Measurements from ENCODE around the gene POLL.

POLL gene

DNA sequence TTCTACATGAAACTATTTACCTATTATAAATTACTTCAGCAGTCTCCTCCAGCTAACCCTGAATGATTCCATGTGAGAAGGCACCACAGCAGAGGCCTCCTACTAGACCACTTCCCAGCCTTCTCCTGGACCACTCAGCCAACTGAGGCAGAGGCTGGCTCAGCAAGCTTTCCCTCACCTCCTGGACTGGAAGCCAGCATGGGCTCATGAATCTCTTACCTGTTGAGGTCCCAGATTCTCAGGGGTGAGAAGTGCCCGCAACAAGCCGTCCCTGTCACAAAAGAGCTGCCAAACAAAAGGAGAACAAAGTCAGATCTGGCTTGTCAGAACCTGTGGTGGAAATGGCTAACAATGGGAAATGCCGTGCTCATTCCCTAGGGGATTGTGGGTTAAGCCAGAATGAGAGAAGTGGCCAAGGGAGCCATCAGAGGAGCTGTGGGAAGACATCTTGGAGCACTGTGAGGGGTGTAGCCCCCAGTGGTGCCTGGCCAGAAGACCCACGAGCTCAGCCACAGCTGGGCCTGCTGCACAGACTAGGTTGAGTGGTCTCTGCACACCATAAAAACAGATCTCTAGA lies 36.6 kb upstream of the POLL start:
- TF ChIP-seq, protein P1, sequence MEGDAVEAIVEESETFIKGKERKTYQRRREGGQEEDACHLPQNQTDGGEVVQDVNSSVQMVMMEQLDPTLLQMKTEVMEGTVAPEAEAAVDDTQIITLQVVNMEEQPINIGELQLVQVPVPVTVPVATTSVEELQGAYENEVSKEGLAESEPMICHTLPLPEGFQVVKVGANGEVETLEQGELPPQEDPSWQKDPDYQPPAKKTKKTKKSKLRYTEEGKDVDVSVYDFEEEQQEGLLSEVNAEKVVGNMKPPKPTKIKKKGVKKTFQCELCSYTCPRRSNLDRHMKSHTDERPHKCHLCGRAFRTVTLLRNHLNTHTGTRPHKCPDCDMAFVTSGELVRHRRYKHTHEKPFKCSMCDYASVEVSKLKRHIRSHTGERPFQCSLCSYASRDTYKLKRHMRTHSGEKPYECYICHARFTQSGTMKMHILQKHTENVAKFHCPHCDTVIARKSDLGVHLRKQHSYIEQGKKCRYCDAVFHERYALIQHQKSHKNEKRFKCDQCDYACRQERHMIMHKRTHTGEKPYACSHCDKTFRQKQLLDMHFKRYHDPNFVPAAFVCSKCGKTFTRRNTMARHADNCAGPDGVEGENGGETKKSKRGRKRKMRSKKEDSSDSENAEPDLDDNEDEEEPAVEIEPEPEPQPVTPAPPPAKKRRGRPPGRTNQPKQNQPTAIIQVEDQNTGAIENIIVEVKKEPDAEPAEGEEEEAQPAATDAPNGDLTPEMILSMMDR (IDR thresholded peaks at IDR 0.05; ENCODE audit: control extremely low read depth, extremely low read depth, low read depth, missing control alignments): no peak
- CTCF ChIA-PET: interaction anchor here (1.2 kb wide), 1 partner anchor 22 kb away, joined by 4 read pairs; no protein-coding TSS in a partner anchor
- no peak for DNase-seq (ENCODE audit: extremely low spot score)
- POLR2A ChIA-PET: no interaction called here

DNA sequence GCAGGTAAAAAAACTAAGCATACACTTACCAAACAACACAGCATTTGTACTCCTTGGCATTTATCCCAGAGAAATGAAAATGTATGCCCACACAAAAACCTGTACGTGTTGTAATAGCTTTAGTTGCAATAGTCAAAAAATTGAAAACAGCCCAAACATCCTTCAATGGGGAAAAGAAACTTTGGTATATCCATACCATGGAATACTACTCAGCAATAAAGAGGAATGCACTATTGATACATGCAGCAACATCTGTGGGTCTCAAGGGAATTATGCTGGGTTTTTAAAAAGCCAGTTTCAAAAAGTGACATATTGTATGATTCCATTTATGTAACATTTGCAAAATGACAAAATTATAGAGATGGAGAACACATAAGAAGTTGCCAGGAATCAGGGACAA lies 35.5 kb upstream of the POLL start:
- ChIA-PET CTCF (interaction anchor here (1.3 to 4.9 kb wide), 3 partner anchors 20 to 410 kb away, joined by 4 to 26 read pairs (median 6); no protein-coding TSS in a partner anchor), POLR2A (no interaction called here)
- no peak for DNase-seq (ENCODE audit: extremely low spot score)

DNA sequence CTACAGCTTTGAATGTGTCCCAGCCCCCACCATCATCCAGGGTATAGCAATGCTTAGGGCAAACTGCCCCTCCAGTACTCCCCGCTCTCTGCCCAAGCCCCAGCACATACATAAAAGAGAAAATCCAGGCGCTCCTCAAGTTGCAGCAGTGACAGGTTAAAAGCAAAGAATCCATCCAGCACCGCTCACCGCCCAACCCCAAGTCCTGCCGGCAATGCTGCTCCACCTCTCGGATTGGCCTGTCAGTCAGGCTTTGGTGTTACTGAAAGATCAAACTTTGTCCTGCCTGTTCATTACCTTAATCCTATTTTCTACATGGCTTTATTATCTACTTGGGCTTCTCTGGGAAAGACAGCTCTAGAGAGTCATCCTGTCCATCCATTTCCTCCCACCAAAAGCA lies 31.9 kb upstream of the POLL start:
- no peak for DNase-seq (ENCODE audit: extremely low spot score)
- ChIA-PET CTCF (interaction anchor here (1.1 to 4.9 kb wide), 2 partner anchors 12 to 17 kb away, joined by 4 to 26 read pairs; no protein-coding TSS in a partner anchor), POLR2A (no interaction called here)
- TF ChIP-seq, protein P1 (IDR thresholded peaks at IDR 0.05; ENCODE audit: control extremely low read depth, extremely low read depth, low read depth, missing control alignments): no peak

More for the DNA sequence above, 35.5 kb upstream of the POLL start:
- TF ChIP-seq, protein P1 (IDR thresholded peaks at IDR 0.05; ENCODE audit: control extremely low read depth, extremely low read depth, low read depth, missing control alignments): no peak

DNA sequence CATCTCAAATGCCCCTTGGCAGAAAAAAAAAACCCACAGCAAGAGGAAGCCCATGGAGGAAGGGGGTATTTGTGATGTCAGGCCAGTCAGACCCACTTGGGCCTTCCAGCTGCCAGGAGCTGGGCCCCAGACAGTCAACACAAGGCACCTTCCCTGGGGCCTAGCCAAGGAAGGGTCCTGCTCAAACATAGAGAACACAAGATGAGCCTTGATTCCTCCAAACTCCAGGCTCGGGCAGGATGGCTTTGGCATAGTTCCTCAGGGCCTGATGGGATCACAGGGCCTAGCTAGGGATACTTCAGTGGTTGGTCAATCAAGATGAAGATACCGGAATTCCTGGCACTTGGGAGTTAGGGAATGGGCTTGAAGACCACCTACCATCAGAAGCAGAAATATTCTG lies 30.8 kb upstream of the POLL start:
- TF ChIP-seq, protein P1 (IDR thresholded peaks at IDR 0.05; ENCODE audit: control extremely low read depth, extremely low read depth, low read depth, missing control alignments): no peak
- ChIA-PET POLR2A (no interaction called here), CTCF (interaction anchor here (1.2 to 4.9 kb wide), 2 partner anchors 9 to 15 kb away, joined by 3 to 26 read pairs; no protein-coding TSS in a partner anchor)
- DNase-seq (ENCODE audit: extremely low spot score): no peak

DNA sequence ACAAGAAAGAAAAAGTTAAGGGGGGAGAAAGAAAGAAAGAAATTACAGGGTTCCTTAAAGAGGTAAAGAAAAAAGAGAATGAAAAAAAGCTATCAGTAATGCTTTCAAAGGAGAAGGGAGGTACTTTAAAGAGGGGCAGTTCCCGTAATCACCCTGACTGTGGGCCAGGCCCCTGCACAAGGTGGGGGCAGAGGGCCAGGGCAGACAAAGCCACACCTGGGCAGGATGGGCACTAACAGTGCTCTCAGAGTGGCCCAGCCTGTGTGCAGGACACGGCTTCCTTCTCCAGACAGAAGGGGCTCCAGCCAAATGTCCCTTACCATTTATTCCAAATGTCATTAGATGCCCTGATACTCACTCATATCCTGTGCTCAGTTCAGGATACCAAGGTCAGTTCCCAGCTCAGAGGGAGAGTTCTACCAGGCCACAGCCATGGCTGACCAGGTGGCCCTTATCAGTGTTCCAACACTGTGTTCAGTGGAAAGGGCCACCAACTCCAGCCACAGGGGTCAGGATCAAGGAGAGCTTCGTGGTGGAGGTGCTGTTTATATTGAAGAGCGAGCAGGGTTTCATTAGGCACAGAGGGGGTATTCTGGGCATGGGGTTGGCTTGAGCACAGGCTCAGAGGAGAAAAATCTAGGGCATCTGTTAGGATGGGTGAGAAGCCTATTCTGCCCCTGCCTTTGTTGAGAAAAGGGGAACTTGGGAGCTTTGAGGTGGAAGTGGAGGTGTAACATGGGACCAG lies 29.9 kb upstream of the POLL start:
- POLR2A ChIA-PET: no interaction called here
- peak; percentile 39 for DNase-seq (ENCODE audit: extremely low spot score)
- CTCF ChIA-PET: interaction anchor here (1.0 to 3.2 kb wide), 7 partner anchors 9 to 163 kb away, joined by 3 to 23 read pairs (median 4); no protein-coding TSS in a partner anchor
- TF ChIP-seq, protein P1 (IDR thresholded peaks at IDR 0.05; ENCODE audit: control extremely low read depth, extremely low read depth, low read depth, missing control alignments): no peak

DNA sequence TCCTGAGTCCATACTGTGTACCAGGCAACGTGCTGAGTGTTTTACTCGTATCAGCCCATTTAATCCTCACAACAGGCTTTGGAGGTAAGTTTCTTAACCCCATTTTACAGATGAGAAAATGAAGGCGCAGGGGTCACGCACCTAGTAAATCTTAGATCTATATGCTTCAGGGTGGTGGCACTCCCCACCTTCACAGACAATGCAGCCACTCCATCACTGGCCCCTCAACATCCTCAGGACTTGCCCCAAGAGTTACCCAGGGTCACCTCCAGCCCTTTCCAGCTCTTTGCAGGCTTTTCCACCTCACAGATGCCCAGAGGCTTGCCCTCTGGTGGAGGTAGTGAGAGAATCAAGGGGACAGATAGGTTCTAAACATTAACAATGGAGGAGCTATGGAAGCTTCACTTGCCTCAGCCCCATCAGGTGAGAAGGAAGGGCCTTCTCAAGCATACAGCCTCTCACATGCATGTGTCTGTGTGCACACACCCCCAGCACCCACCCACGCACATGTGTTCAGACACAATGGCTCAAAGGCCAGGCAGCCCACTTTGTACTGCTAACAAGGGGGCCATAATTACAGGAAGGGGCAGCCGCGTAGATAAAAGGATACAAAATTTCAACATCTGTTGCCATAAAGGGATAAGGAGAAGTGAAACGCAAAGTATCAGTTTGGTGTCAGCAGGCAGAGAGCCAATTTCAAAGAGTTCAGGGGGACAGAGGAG lies 29.2 kb upstream of the POLL start:
- TF ChIP-seq, protein P1 (IDR thresholded peaks at IDR 0.05; ENCODE audit: control extremely low read depth, extremely low read depth, low read depth, missing control alignments): peak; percentile 14
- ChIA-PET CTCF (interaction anchor here (1.0 to 3.2 kb wide), 7 partner anchors 9 to 456 kb away, joined by 3 to 23 read pairs (median 4); no protein-coding TSS in a partner anchor), POLR2A (no interaction called here)
- DNase-seq (ENCODE audit: extremely low spot score): peak; percentile 75

Measured in GM10248 (cell line).